ENCODE data around the gene IL6R. TPM values are rescaled to one million over a fixed set of nuclear protein-coding genes. Genes with fewer than 3 reads are reported as not detected.
"Not testable (repeated sequence)": the region's sequence is repeated elsewhere in the genome, so short reads cannot be mapped to it uniquely, and the experiment has no call there.

IL6R gene
- total and polyA plus RNA-seq, 5 donors, result 5.7 to 13.2 (median 11.6) TPM

DNA sequence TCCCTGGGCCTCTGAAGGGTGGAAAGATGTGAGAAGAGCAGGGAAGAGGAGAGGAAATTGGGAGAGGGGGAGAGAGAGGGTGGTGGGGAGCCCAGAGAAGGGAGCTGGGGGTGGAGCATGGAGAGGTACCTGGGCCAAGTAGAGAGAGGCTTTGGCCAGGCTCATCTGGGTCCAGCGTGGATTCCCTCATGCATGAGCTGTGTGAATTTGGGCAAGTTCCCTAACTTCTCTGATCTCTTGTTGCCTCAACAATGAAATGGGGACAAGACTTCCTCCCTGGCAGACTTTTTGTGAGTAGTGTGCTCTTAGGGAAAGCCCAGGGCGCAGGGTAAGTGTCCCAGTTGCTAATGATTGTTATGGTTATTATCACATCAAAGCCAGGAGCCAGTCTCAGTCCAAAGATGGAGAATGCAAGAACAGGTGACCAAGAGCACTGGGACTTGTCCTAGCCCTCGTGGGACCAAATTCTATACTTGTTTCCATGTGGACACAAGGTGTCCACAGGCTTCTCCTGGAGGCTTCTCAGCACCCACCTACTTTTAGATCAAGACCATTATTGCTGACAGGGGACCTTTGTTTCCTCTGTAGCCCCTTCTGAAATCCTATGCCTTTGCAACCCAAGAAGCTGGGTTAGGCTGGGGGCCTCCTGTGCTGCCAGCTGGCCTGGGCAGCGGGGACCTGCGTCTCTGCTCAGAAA, 13.9 kb downstream of the IL6R start:
- Histone ChIP-seq H3K9me3 (ENCODE audit: control insufficient read depth, low read length) (no peaks in the 10 kb centered on the region), H3K4me1 (ENCODE audit: control insufficient read depth, insufficient read depth, low read length) (peaks cover 51% of the 10 kb centered on the region), H3K27me3 (ENCODE audit: control insufficient read depth, insufficient read depth) (no peaks in the 10 kb centered on the region), H3K4me3 (ENCODE audit: low read length) (no peak overlapping the region), H3K27ac (ENCODE audit: low read length) (peak overlapping the region; percentile 99)
- ATAC-seq (peak; percentile 4 to 11), DNase-seq (peak in 1 of 3 donors; percentile 65)
- WGBS, result 22% methylated on average over 5 of the region's 5 CpGs
- intact Hi-C loops (cut with DNase I), result no loop called here

DNA sequence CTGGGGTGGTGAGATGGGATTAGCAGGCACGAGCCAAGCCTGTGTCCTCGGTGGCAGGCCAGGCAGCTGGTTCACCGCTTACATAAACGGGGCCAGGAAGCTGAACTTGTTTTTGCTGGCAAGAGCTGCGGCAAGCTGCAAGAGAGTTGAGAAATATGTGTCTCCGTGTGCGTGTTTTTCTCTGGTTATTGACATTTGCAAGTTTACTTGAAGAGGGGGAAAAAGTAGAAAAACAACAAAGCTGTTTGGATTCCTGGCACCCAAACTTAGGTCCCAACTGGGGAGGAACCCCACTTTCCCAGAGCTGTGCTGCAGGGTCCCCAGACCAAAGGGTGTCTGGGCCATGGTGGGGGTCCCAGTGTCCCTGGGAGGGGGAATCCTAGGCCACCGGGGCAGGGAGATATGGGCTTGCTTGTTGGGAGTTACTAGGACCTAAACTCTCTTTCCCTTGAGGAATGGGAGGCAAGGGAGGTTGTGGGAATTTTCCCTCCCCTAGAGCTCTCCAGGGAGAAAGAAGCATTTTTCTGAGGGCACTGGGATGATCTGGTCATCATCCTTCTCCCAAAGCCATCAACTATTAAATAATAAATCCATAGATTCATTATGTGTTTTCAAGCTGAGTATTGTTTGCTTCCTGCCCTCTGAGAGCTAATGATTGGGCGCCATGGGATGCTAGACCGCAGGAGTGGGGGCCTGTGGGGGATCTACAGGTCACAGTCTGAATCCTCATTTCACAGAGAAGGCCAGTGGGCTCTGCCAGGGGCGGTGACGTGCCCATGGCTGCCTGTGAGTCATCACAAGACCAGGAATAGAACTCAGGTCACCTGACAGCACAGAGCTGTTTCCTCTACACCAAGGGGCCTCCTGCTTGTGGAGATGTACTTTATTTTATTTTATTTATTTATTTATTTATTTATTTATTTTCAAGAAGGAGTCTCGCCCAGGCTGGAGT, 14.8 kb downstream of the IL6R start:
- H3K4me3 ChIP-seq (ENCODE audit: low read length), result no peak overlapping the region
- peaks cover 44% of the 10 kb centered on the region for H3K4me1 ChIP-seq (ENCODE audit: control insufficient read depth, insufficient read depth, low read length)
- no peaks in the 10 kb centered on the region for H3K9me3 ChIP-seq (ENCODE audit: control insufficient read depth, low read length)
- whole genome bisulfite sequencing, result 17% methylated on average over 13 of the region's 13 CpGs
- peak overlapping the region; percentile 99 for H3K27ac ChIP-seq (ENCODE audit: low read length)
- no peaks in the 10 kb centered on the region for H3K27me3 ChIP-seq (ENCODE audit: control insufficient read depth, insufficient read depth)
- intact Hi-C loops (cut with DNase I), result no loop called here
- ATAC-seq, result peak; percentile 86 to 87
- peak; percentile 90 to 96 (median 95) for DNase-seq

DNA sequence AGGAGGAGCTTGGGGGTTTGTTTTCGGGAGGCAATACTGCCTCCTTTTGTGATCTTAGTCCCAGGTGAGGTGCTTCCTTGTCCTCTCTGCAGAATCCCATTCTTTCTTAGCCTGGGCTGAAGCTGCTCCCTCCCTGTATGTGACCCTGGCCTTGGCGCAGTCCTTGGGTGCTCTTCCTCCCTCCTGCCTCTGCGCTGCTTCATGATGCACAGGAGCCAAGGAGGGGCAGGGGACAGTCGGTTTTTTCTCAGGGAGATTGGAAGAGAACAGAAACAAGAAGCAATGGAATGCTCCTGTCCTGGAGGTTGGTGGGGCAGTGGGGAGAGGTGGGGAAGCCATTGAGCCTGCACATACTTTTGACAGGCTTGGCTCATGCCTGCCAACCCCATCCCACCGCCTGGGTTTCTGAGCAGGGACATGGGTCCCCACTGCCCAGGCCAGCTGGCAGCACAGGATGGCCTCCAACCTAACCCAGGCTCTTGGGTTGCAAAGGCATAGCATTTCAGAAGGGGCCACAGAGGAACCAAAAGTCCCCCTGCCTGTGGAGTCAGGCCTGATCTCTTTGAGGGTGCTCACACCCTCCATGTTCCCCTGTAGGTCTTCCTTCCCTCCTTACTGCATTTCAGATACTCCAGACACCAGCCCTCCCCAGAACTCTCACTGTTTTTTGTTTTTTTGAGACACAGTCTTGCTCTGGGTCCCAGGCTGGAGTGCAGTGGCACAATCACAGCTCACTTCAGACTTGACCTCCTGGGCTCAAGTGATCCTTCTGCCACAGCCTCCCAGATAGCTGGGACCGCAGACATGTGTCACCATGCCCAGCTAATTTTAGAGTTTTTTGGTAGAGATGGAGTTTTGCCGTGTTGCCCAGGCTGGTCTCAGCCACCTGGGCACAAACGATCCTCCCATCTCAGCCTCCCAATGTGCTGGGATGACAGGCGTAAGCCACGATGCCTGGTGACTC, 16.1 kb downstream of the IL6R start:
- Histone ChIP-seq H3K27ac (ENCODE audit: low read length) (peak overlapping the region; percentile 75), H3K27me3 (ENCODE audit: control insufficient read depth, insufficient read depth) (no peaks in the 10 kb centered on the region), H3K4me1 (ENCODE audit: control insufficient read depth, insufficient read depth, low read length) (peaks cover 44% of the 10 kb centered on the region), H3K4me3 (ENCODE audit: low read length) (no peak overlapping the region), H3K9me3 (ENCODE audit: control insufficient read depth, low read length) (no peaks in the 10 kb centered on the region)
- DNase-seq (peak in 2 of 3 donors; percentile 40 to 52), ATAC-seq (no peak)
- WGBS, result 85% methylated on average over 10 of the region's 10 CpGs
- intact Hi-C loops (cut with DNase I), result no loop called here

DNA sequence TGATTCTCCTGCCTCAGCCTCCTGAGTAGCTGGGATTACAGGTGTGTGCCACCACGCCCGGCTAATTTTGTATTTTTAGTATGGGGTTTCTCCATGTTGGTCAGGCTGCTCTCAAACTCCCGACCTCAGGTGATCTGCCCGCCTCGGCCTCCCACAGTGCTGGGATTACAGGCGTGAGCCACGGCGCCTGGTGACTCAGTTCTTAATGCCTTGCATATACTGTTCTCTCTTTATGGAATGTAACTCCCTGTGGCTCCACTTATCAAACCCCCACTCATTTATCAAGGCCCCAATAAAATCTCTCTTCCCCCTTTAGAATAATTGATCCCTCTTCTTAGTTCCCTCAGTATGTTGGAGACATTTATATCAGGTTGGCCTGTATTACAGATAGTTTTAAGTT, 16.9 kb downstream of the IL6R start:
- H3K27ac ChIP-seq (ENCODE audit: low read length); H3K9me3 ChIP-seq (ENCODE audit: control insufficient read depth, low read length); H3K27me3 ChIP-seq (ENCODE audit: control insufficient read depth, insufficient read depth); intact Hi-C loops (cut with DNase I); ATAC-seq; H3K4me3 ChIP-seq (ENCODE audit: low read length): not testable (repeated sequence)
- H3K4me1 ChIP-seq (ENCODE audit: control insufficient read depth, insufficient read depth, low read length), result peaks cover 44% of the 10 kb centered on the region
- DNase-seq, result peak in 1 of 3 donors; percentile 17
- 98% methylated on average over 8 of the region's 8 CpGs for WGBS

DNA sequence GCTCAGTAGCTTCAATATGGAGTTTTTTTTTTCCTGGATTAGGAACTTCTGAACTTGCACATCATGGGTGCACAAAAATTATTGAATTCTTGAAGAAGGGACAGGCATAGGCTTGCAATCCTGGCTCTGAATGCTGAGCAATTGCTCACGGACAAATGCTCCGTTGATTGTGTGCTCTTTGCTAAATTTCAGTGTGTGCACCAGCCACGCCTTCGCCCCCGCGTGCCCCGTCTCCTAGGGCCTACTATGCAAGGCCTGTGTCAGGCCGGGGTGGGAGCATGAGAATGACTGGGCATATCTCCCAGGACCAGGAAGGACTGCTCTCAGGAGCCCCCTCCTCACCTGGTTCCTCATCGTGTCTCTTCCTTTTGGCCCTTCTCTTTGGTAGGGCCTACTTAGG, 17.4 kb downstream of the IL6R start:
- no peak overlapping the region for H3K27ac ChIP-seq (ENCODE audit: low read length)
- H3K27me3 ChIP-seq (ENCODE audit: control insufficient read depth, insufficient read depth), result no peaks in the 10 kb centered on the region
- H3K9me3 ChIP-seq (ENCODE audit: control insufficient read depth, low read length), result no peaks in the 10 kb centered on the region
- no peak overlapping the region for H3K4me3 ChIP-seq (ENCODE audit: low read length)
- intact Hi-C loops (cut with DNase I), result no loop called here
- DNase-seq (peak in 1 of 3 donors; percentile 68), ATAC-seq (no peak)
- 80% methylated on average over 9 of the region's 9 CpGs for WGBS
- H3K4me1 ChIP-seq (ENCODE audit: control insufficient read depth, insufficient read depth, low read length), result peaks cover 45% of the 10 kb centered on the region

DNA sequence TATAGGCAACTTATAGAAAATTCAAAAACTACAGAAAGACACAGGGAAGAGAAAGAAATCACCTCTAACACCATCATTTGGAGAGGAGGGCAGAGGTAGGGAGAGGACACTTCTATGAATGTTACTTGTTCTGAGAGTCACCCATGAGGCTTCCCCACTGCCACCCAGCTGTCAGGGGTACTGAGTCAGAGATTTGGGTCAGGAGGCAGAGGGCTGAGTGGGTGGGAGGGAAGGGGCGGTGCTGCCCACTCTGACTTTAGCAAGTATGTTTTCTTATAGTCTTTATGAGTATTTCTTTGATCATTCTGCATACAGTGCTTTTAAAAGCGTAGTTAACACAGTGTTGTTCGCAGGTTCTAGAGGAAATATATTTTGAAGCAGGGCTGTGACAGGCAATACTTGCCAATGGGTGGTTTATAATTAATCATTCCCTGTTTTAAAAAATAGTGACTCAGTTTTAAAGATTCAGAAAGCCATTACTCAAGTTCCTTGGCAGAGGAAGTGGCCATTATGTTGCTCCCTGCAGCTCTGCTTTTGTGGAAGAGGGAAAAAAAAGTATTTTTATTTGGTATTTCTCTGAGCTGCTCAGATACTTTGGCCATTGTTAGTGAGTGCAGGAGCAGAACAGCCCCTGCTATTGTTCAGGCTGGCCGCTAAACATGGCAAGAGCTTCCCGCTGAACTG, 18.3 kb downstream of the IL6R start:
- H3K27me3 ChIP-seq (ENCODE audit: control insufficient read depth, insufficient read depth), result no peaks in the 10 kb centered on the region
- H3K27ac ChIP-seq (ENCODE audit: low read length), result peak overlapping the region; percentile 75
- 46% methylated on average over 5 of the region's 5 CpGs for WGBS
- H3K9me3 ChIP-seq (ENCODE audit: control insufficient read depth, low read length), result no peaks in the 10 kb centered on the region
- H3K4me3 ChIP-seq (ENCODE audit: low read length), result no peak overlapping the region
- intact Hi-C loops (cut with DNase I), result no loop called here
- ATAC-seq, result peak in 1 of 2 donors; percentile 9
- no peak for DNase-seq
- H3K4me1 ChIP-seq (ENCODE audit: control insufficient read depth, insufficient read depth, low read length), result peaks cover 47% of the 10 kb centered on the region

DNA sequence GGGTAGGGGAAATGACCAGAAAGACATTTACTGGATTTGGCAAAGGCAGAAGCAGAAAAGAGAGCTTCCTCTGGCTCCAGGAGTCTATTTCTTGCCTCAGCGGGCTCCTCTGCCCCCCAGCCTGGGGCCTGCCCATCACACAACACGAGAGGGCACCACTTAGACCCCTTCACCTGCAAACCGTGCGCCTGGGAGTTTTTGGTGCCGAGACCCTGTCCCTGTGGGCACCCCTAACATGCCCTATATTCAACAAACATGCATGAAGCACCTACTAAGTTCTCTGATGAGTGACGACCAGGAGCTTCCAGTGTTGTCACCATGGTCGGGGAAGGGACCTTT, 18.8 kb downstream of the IL6R start:
- intact Hi-C loops (cut with DNase I), result no loop called here
- H3K4me3 ChIP-seq (ENCODE audit: low read length), result no peak overlapping the region
- H3K27me3 ChIP-seq (ENCODE audit: control insufficient read depth, insufficient read depth), result no peaks in the 10 kb centered on the region
- peaks cover 47% of the 10 kb centered on the region for H3K4me1 ChIP-seq (ENCODE audit: control insufficient read depth, insufficient read depth, low read length)
- H3K27ac ChIP-seq (ENCODE audit: low read length), result peak overlapping the region; percentile 75
- ATAC-seq (no peak), DNase-seq (peak in 2 of 3 donors; percentile 30 to 46)
- 64% methylated on average over 7 of the region's 7 CpGs for whole genome bisulfite sequencing
- H3K9me3 ChIP-seq (ENCODE audit: control insufficient read depth, low read length), result no peaks in the 10 kb centered on the region

DNA sequence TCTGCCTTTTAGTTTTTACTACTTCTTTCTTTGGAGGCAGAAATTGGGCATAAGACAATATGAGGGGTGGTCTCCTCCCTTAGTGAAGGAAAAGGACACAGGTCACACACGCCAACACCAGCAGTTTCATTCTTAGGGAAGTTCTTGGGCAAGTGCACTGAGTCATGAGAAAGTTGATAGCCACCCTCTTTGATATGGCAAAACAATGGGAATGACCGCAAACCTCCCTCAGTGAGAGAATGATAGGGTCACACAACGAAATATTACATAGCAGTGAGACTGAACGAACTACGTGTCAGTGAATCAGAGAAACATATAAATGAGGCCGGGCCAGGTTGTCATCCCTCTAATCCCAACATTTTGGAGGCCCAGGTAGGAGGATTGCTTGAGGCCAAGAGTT, 20.0 kb downstream of the IL6R start:
- H3K27ac ChIP-seq (ENCODE audit: low read length), result no peak overlapping the region
- H3K4me3 ChIP-seq (ENCODE audit: low read length), result no peak overlapping the region
- 86% methylated on average over 6 of the region's 6 CpGs for WGBS
- H3K9me3 ChIP-seq (ENCODE audit: control insufficient read depth, low read length), result no peaks in the 10 kb centered on the region
- ATAC-seq (no peak), DNase-seq (no peak)
- intact Hi-C loops (cut with DNase I), result no loop called here
- peaks cover 41% of the 10 kb centered on the region for H3K4me1 ChIP-seq (ENCODE audit: control insufficient read depth, insufficient read depth, low read length)
- no peaks in the 10 kb centered on the region for H3K27me3 ChIP-seq (ENCODE audit: control insufficient read depth, insufficient read depth)

DNA sequence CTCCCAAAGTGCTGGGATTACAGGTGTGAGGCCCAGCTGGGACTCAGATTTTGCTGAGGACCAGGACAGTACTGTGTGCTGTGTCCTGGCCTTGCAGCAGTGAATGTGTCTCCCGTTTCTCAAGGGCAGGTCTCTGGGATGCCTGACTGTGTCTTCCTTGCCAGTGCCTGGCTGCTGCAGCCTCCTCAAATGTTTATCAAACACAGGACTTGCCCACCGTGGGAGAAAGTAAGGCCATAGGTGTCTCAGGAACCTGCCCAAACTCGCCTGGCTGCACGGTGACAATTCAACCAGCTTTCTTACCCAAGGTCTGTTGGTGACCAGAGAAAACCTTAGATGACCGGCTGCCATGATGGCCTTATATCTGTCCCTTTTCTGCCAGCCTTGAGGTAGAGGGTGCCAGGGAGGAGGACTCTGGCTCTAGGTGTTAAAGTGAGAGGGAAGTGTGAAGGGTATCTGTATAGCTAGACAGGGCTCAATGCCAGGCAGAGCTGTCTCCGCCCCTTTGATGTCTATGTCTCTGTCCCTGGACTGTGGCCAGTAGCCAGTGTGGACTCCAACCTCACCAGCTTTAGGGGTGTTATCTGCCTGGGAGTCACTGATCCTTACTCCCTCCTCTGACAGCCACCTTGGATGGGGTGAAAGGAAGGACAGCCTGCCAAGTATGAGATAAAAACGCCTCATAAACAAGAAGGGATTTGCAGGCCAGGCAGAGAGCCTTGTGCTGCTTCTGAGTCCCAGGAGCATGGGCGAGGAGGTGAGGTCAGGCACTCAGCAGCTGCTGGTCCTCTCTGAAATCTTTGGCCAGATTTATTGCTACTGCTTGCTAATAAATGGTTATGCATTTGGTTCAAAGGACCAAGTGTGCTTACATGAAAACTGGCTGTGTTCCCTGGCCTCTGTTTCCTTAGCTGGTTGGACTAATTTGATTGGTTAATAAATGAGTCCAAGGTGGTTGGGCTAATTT, 22.3 kb downstream of the IL6R start:
- Histone ChIP-seq H3K4me3 (ENCODE audit: low read length) (no peak overlapping the region), H3K9me3 (ENCODE audit: control insufficient read depth, low read length) (no peaks in the 10 kb centered on the region), H3K27me3 (ENCODE audit: control insufficient read depth, insufficient read depth) (no peaks in the 10 kb centered on the region), H3K4me1 (ENCODE audit: control insufficient read depth, insufficient read depth, low read length) (peaks cover 37% of the 10 kb centered on the region), H3K27ac (ENCODE audit: low read length) (peak overlapping the region; percentile 92)
- peak; percentile 86 to 92 (median 90) for DNase-seq
- peak; percentile 76 to 82 for ATAC-seq
- 47% methylated on average over 8 of the region's 8 CpGs for WGBS
- intact Hi-C loops (cut with DNase I), result no loop called here

All from right cardiac atrium (tissue), 5 donors.